SK-N-SH (cell line): ENCODE measurements around the gene FRZB.
A peak's percentile ranks its signal among the peaks of the same experiment; 100 is the strongest.

Source experiments
- CTCF ChIP-seq: fragments of 200-600 bp; sonication (generic); IDR thresholded peaks from 2 replicates; pipeline ENCODE4 v1.6.1; 2017; ENCODE audit warnings: antibody characterized with exemption, mild to moderate bottlenecking, moderate library complexity
- EP300 ChIP-seq, 2 experiments: IDR thresholded peaks; 2 replicates each; pipeline versions ENCODE4 v1.4.0 to v1.6.1; 2012; ENCODE audit warnings: borderline replicate concordance in 1 of 2, low read depth in 1 of 2, low read length in 1 of 2
- MAX ChIP-seq: IDR thresholded peaks from 2 replicates; pipeline ENCODE4 v1.4.0; 2012; ENCODE audit warnings: low read depth
- NFIC ChIP-seq: IDR thresholded peaks from 2 replicates; pipeline ENCODE4 v1.4.0; 2012; ENCODE audit warnings: borderline replicate concordance
- PBX3 ChIP-seq: IDR thresholded peaks from 2 replicates; pipeline ENCODE4; 2012
- POLR2AphosphoS5 ChIP-seq: IDR thresholded peaks from 2 replicates; pipeline ENCODE4 v1.6.1; 2012; ENCODE audit warnings: low read depth, low read length
- RFX5 ChIP-seq: IDR thresholded peaks from 2 replicates; pipeline ENCODE4 v1.6.1; 2012; ENCODE audit warnings: mild to moderate bottlenecking, improper control_type of control experiment, low read length
- SMC3 ChIP-seq: IDR thresholded peaks from 2 replicates; pipeline ENCODE4 v1.6.1; 2012; ENCODE audit warnings: low read depth, low read length, improper control_type of control experiment
- TCF12 ChIP-seq: IDR thresholded peaks from 2 replicates; pipeline ENCODE4 v1.4.0; 2012

- TF ChIP-seq RFX5 (no peak), CTCF (no peak), NFIC (no peak), EP300 (IDR thresholded peaks at IDR 0.05; ENCODE audit: borderline replicate concordance in 1 of 2, low read depth in 1 of 2, low read length in 1 of 2) (peak in 1 of 2 experiments; percentile 82; a peak in 2 of 4 replicates), MAX (no peak), SMC3 (no peak), TCF12 (no peak), POLR2AphosphoS5 (no peak), PBX3 (no peak)
Measured at GRCh38 chr2:182834293-182834692, 32.1 kb downstream of the FRZB start.
